ENCODE data around the gene ARHGEF16.

The ARHGEF16 gene

GRCh38 chr1:3451994-3452865, 2.2 kb upstream of the ARHGEF16 start:
- no peak overlapping the region for H3K4me3 ChIP-seq (ENCODE audit: low read length)
- TF ChIP-seq, protein P1, sequence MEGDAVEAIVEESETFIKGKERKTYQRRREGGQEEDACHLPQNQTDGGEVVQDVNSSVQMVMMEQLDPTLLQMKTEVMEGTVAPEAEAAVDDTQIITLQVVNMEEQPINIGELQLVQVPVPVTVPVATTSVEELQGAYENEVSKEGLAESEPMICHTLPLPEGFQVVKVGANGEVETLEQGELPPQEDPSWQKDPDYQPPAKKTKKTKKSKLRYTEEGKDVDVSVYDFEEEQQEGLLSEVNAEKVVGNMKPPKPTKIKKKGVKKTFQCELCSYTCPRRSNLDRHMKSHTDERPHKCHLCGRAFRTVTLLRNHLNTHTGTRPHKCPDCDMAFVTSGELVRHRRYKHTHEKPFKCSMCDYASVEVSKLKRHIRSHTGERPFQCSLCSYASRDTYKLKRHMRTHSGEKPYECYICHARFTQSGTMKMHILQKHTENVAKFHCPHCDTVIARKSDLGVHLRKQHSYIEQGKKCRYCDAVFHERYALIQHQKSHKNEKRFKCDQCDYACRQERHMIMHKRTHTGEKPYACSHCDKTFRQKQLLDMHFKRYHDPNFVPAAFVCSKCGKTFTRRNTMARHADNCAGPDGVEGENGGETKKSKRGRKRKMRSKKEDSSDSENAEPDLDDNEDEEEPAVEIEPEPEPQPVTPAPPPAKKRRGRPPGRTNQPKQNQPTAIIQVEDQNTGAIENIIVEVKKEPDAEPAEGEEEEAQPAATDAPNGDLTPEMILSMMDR (IDR thresholded peaks at IDR 0.05; ENCODE audit: insufficient read depth, low read depth, low read length, missing control alignments) = no peak
- no peak for DNase-seq (ENCODE audit: low read depth)

GRCh38 chr1:3452866-3453175, 1.6 kb upstream of the ARHGEF16 start:
- no peak for DNase-seq (ENCODE audit: low read depth)
- TF ChIP-seq, protein P1 (IDR thresholded peaks at IDR 0.05; ENCODE audit: insufficient read depth, low read depth, low read length, missing control alignments) = no peak
- no peak overlapping the region for H3K4me3 ChIP-seq (ENCODE audit: low read length)

DNA sequence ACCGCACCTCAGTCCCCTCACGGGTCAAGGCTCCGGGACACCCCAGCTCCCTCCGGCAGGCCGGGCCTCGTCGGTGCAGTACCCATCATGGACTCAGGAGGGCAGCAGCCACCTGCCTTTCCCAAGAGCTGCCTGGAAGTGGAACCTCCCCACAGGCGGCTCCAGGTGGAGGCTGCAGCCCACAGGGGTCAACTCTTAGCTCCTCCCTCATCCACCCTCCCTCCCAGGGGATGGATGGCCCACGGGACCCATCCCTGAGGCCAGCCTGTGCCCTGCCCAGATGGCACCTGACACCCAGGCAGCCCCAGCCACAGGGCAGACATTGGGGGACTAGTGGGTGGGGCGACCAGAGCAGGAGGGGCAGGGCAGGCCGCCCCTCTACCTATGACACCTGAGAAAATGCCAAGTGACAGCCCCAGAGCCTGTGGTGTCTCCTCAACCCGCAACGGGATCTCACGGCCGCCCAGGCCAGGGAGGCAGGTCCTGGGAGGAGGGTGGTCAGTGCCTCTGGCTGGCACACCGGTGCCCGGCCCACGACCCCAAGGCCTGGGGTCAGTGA, 1.2 kb upstream of the ARHGEF16 start:
- peak; percentile 74 for DNase-seq (ENCODE audit: low read depth)
- TF ChIP-seq, protein P1 (IDR thresholded peaks at IDR 0.05; ENCODE audit: insufficient read depth, low read depth, low read length, missing control alignments) = peak; percentile 90

GRCh38 chr1:3454811-3455618, 550 bp downstream of the ARHGEF16 start:
- DNase-seq (ENCODE audit: low read depth) = no peak
- peak overlapping the region; percentile 34 for H3K4me3 ChIP-seq (ENCODE audit: low read length)
- TF ChIP-seq, protein P1 (IDR thresholded peaks at IDR 0.05; ENCODE audit: insufficient read depth, low read depth, low read length, missing control alignments) = no peak

More for the DNA sequence above, 1.2 kb upstream of the ARHGEF16 start:
- H3K4me3 ChIP-seq (ENCODE audit: low read length) = no peak overlapping the region

GRCh38 chr1:3455670-3456448, 1.4 kb downstream of the ARHGEF16 start:
- TF ChIP-seq, protein P1 (IDR thresholded peaks at IDR 0.05; ENCODE audit: insufficient read depth, low read depth, low read length, missing control alignments) = no peak

GRCh38 chr1:3456449-3456963, 2.0 kb downstream of the ARHGEF16 start:
- TF ChIP-seq, protein P1 (IDR thresholded peaks at IDR 0.05; ENCODE audit: insufficient read depth, low read depth, low read length, missing control alignments) = no peak
- no peak for DNase-seq (ENCODE audit: low read depth)
- no peak overlapping the region for H3K4me3 ChIP-seq (ENCODE audit: low read length)

More at GRCh38 chr1:3455670-3456448, 1.4 kb downstream of the ARHGEF16 start:
- no peak overlapping the region for H3K4me3 ChIP-seq (ENCODE audit: low read length)
- no peak for DNase-seq (ENCODE audit: low read depth)
